HG03045 (cell line): ENCODE results near the gene DENND10.

Experiments
- ATAC-seq: cut with Tn5 transposase; IDR thresholded peaks from one replicate; pipeline ENCODE4 v1.9.1; 2021; ENCODE audit warnings: mild to moderate bottlenecking, moderate library complexity; ENCODE audit not compliant: unreplicated experiment

Gene DENND10, protein sequence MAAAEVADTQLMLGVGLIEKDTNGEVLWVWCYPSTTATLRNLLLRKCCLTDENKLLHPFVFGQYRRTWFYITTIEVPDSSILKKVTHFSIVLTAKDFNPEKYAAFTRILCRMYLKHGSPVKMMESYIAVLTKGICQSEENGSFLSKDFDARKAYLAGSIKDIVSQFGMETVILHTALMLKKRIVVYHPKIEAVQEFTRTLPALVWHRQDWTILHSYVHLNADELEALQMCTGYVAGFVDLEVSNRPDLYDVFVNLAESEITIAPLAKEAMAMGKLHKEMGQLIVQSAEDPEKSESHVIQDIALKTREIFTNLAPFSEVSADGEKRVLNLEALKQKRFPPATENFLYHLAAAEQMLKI

DNA sequence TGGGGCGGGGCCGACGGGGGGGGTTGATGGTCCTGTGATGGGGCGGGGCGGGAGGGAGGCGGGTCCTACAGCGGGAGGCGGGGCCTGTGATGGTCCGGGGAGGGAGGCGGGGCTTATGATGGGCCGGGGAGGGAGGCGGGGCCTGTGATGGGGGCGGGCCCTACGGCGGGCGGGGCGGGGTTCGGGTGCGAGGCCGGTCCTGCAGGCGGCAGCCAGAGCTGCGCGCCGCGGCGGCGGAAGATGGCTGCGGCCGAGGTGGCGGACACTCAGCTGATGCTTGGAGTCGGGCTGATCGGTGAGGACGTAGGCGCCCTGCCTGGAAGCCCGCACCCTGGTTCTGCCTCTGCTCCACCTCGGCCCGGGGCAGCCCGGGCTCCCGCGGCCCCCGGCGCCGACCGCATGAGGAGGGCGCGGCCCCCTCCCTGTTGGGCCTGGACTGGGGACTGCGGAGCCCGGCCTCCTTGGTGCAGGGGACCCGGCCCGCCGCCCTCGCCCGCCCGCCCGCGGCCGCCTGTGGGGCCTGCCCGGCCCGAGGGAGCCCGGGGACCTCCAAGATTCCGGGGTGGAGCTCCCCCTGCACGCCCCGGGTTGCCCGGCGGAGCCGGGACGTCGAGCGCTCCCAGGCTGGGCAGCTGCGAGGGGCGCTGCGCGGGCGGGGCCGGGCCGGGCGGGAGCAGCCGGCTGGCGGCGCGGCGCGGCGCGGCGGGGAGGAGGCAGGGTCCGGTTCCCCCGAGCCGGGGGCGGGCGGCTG lies at the start of gene DENND10:
Gene DENND10, plus strand, starts transcription at position 211 of the 751 bp plus-strand sequence. Its CDS starts 30 bp downstream, at position 241.
- ATAC-seq: peak; percentile 74

DNA sequence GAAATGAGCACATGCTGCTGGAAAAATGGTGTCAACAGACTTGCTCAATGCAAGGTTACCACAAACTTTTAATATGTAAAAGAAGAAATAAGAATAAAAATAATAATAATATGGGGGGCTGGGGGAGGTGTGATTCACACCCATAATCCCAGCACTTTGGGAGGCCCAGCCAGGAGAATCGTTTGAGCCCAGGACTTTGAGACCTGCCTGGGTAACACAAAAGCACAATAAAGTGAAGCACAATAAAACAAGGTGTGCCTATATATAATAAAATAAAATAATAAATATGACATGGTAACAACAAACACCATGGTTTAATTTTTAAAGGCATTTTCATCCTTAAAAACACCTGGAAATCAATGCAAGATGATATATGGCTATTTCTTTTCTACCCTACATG lies 48.4 kb upstream of the DENND10 start:
- ATAC-seq: no peak

DNA sequence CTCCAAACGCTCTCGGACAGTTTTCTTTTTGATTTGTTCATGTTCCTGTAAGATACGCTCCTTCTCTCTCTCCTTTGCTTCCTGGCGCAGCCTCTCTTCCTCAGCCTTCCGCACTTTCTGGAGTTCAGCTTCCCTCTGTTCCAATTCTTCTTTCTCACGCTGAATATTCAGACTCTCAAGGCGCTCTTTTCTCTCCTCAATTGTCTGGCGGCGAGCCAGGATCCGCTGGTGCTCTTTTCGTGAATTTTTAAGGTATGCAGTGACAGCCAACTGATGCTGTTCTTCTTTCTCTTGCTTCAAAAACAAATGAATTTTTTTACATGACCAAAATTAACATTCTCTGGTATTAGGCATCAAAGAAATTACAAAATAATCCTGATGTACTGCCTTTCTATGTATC lies 45.9 kb upstream of the DENND10 start:
- no peak for ATAC-seq

DNA sequence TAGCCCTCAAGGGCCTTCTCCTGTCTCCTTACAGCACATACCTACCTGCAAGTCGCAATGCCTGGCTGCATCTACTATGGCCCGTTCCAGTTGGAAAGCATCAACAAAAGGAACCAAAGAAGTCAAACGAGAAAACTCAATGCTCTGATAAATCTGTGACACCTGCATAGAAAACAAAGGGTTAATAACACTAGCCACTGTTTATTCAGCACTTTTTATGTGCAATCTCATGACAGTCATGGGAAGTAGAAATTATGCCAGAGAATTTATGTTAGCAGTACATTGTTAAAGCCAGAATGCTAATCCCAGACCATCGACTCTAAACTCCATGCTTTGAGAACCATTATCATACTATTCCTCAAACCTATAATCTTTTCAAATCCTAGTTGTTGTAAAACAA lies 44.4 kb upstream of the DENND10 start:
- ATAC-seq: no peak

DNA sequence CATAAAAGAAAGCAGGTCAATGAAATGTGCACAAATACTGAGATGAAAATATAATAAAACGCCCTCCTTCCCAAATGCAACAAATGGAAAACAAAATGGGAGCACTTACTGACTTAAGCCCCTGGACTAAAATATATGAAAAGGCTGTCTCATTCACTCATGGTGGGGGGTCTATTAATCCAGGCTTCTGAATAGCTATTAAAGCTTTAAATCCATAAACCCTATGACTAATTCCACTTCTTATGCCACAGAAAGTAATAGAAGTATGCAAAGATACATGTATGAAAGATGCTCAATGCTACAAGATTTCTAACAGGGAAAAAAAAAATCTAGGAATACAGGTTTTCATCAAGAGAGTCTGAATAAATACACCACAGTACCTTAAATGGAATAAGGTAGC lies 43.8 kb upstream of the DENND10 start:
- ATAC-seq: no peak

DNA sequence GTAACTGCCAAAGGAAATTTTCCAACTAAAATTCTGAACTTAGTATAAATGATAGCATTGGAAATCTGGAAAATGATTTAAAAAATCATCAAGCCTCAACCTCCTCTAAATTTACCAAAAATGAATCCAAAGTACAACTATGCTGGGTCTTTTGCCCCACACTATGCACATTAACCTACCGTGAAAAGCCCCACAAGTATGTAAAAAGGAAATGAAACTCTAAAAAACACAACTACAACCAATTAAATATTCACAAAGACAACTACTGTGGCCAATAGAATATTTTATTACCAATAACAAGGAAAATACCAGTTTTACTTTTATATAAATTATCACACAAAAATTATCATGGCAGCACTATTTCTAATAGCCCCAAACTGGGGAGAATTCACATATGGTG lies 42.6 kb upstream of the DENND10 start:
- ATAC-seq: no peak

DNA sequence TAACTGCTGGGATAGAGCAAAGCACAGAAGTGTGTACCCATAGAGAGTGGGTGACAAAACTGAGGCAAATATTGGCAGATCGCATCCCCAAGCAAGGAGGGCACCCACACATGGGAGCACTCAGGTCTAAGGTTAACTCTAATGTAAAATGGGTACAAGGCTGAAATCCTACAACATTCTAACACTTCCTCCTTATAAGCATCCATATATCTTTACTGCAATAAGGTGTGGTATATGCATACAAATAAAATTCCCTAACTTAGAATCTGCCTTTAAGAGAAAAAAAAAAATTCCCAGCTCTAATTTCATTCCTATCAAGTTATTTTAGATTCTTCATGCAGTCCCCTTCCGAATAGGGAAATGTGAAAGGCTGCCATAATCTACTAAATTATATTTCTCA lies 42.0 kb upstream of the DENND10 start:
- ATAC-seq: no peak

DNA sequence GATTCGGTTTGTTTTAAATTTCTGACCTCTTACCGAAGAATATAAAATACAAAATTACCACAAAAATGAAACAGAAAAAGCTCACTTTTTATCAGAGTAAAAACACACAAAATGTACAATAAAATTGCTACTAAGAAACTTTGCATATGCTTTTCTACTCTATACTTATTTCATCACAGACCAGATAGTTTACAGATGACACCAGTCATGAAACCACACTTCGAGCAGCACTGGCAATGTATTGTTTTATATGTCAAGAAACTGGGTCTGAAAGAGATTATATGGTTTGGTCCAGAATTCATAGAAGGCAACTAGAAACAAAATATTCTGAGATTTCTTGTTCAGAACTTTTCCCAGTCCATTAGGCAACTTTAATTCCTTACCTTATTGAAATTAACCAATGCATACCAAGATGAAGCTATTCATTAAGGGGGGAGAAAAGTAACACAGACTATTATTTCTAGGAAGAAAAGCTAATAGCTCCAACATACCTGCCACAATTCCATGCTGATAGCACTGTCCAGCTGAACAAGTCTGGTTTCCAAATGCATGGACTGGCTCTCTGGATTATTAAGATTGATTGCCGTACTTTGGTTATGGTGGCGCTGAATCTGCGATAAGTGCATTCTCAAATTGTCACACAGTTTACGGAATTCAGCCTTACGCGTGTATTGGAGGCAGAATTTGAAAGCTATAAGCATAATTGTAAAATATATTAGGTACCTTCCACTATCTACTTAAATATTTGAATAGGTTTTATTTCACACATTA lies 33.3 kb upstream of the DENND10 start:
- ATAC-seq: no peak

DNA sequence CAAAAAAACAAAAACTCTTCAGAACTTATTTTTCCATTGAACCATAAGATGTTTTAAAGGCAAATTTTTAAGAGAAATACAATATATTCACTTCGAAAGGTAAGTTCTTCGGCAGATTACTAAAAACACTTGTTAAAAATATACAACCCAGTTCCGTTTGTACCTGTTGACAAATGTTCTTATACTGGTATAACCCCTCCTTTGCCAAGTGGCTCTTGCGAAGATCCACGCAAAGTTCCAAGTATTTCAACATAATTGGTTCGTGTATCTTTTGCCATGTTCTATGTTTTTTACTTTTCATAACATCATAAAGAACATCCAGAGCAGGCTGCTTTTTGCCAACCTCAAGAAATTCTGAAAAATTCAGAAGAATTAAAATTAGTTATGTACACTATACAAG lies 30.3 kb upstream of the DENND10 start:
- ATAC-seq: no peak

DNA sequence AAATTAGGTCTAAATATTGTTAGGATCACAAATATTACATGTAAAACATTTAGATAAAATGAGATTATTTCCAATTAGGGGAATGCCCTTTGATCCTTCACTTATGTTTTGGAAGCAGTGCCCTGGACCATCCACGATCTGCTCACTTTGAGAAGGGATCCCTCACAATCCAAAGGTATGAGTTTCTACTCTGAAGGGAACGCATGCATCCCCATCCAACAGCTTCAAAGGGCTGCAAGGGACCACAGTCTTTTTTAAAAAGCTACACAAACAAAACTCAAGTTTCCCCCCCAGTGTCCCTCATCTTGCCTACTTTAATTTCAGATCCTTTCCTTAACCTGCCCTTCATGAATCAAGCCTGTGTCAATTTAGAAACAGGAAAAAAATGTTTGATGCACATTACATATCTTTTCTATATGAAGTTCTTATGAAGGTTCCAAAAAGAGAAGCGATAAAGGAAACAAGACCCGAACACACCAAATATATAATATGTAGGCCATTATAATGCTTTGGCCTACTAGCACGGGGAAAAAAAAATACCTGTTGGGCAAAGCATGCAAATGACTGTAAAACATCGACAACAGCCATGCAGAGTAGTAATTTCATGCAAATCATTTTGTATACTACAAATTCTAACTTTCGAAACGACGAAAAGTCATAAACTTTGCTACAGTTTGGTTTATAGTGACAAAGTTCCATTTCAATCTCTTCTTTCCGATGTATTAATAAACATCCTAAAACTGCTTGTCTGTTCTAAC lies 25.3 kb upstream of the DENND10 start:
- no peak for ATAC-seq

DNA sequence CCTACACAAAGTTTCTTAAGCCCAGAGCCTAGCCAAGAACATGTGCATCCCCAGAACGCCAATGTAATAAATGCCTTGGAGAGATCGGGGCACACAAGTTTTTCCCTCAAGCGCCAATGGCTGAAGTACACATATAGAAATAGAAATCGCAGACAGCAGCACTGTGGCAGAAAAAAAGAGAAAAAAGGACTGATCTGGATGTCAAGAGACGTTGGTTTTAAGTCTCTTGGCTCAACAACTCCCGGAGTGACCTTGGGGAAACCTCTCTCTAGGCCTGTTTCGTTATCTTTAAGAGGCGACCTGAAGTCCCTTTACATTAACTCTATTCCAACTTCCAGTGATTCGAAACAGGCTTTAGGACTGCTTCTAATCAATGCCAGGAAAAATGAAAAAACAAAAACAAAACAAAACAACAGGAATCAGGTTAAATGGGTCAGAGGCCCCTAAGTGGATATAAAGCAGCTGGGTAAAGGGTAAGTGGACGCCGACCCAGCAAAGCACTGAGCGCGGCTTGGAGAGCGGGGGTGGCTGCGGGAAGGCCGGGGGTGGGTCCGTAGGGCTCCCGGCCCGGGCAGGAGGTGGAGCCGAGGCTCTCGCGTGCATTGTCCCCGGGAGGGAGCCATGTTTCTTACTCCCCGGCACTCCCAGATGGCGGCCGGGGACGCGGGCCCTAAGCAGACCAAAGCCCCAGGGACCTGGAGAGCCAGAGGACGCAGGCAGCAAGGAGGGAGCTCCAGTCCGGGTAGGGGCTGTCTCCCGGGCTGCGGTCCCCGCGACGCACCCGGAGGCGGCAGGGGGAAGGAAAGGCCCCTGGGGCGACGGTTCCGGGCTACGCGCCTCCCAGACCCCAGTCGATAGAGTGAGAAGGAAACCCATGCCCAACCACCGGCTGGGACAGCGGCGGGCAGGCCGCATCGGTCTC lies 24.1 kb upstream of the DENND10 start:
- peak; percentile 70 for ATAC-seq

DNA sequence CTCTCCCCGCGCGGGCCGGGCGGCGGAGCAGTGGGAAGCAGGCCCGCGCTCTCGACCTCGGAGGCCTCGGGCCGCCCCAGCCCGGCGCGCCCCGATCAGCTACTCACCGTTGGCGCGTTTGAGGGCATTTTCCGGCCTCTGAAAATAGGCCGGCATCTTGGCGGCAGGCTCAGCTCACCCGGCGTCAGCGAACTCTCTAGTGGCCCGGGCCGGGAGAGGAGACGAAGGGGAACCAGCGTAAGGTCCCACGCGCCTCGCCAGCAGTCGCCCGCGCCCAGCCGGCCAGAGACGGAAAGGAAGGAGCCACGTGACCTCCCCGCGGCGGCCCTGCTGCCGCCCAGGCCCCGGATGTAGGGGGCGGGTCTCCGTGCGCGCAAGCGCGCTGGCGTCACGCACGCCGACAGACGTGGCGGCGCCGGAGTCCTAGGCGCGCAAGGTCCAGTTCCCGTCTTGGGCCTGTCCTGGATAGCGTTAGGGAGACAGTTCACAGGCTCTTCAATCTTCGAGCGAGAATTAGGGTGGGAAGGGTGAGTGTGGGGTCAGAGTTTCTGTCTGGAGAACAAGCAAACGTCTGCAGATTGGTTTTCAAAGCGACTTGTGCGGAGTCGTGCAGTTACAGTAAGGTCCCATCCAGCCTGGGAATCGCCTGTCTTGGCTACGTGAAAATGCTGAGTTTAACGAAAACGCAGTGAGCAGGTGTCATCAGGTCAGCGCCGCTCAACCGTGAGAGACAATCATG lies 23.2 kb upstream of the DENND10 start, which contains the start of gene EIF3A:
Gene EIF3A, minus strand, starts transcription at position 297 of the 739 bp plus-strand sequence. Its CDS starts 141 bp downstream, at position 156.
- ATAC-seq: peak; percentile 80

DNA sequence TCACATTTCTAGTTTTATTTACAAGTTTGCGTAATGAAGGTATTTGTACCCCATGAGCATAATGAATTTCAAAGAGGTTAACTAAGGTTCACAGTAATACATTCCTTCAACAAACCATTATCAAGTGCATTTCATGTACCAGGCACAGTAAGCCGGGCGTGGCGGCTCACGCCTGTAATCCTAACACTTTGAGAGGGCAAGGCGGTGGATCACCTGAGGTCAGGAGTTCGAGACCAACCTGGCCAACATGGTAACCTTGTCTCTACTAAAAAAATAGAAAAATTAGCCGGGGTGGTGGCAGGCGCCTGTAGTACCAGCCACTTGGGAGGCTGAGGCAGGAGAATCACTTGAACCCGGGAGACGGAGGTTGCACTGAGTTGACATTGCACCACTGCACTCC lies 19.0 kb upstream of the DENND10 start:
- no peak for ATAC-seq

DNA sequence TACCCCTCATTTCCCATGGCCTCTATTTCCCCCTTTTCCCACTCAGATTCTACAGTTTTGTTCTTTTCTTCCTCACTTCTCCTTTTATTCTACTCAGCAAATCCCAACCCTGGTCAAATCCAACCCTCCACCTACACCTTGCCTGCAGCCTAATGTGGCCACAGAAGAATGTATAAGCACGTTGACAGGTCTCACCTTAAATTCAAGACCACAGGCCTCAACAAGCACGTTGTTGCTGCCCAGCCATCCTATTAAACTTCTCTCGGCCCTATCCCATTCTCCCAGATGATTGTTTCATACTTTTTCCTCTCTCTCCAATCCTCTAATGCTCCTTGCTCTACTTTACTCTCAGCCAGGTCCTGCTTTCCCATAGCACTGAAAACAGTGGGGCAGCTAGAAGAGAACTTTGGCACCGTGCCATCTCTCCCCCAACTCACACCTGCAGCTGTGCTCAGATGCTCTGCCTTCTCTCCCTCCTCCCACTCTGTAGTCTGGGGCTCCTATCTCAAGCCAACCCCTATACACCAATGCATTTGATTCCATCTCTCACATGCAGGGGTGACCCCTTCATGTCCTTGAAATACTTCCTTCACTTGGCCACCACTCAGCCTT lies 16.5 kb upstream of the DENND10 start:
- no peak for ATAC-seq

DNA sequence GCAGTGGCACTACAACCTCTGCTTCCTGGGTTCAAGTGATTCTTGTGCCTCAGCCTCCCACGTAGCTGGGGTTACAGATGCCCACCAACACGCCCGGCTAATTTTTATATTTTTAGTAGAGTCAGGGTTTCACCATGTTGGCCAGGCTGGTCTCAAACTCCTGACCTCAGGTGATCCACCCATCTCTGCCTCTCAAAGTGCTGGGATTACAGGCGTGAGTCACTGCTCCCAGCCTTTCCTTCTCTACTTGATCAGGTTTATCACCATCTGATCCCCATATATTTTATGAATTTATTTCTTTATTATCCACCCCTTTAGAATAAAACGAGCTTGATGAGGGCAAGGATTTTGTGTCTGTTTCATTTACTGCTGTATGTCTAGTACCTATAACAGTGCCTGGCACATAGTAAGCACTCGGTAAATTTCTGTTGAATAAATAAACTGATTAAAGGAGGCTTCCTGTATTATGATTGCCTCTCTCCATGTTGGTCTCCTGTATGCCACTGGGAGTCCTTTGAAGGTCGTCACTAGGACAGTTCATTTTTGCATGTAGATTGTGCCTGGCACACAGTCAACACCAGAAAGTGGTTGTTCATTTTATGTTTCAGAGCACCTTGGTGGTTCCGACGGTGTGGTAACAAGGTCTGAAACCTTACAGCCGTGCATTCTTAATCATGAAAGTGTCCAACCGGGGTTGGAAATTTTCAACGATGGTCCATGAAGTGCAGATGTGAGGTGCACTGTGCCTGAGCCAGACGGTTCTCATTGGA lies 13.7 kb upstream of the DENND10 start:
- no peak for ATAC-seq

DNA sequence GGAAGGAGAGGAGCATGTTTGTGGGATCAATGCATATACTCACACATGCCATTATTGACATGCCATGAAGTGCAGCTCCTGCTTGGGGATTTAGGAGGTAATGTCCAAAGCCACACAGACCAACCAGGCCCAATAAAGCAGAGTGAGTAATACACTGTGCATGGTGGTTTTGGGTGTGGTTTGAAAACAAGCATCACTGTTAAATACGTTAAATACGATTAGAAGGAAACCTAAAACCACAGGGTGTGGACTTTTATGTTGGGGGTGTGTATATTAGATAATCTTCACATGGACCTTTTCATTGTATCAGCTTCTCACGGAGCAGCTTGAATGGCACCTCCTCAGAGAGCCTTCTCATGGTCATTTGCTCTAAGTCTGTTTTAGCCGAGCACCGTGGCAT lies 12.9 kb upstream of the DENND10 start:
- ATAC-seq: no peak

DNA sequence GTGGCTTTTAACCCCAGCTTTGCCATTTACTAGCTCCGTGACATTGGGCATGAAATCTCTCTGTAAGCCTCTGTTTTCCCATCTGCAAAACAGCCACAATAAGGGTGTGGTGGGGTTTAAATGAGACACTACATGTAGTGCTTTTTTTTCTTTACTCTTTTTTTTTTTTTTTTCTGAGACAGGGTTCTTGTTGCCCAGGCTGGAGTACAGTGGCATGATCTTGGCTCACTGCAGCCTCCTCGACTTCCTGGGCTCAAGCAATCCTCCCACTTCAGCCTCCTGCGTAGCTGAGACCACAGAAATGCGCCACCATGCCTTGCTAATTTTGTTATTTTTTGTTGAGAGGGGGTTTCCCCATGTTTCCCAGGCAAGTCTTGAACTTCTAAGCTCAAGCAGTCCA lies 8.3 kb upstream of the DENND10 start:
- no peak for ATAC-seq
